Middle frontal gyrus (tissue), 1 donor: ENCODE measurements around the gene TRIM44.
"Not testable (repeated sequence)": the region's sequence is repeated elsewhere in the genome, so short reads cannot be mapped to it uniquely, and the experiment has no call there.

Experiments
- DNase-seq: peaks from one replicate; pipeline ENCODE4 v3.0.0-alpha.2; 2015; ENCODE audit warnings: low spot score; ENCODE audit errors: extremely low spot score

Gene TRIM44

GRCh38 chr11:35632301-35632700, 30.3 kb upstream of the TRIM44 start:
- no peak for DNase-seq

GRCh38 chr11:35633827-35634423, 28.6 kb upstream of the TRIM44 start:
- DNase-seq: no peak

GRCh38 chr11:35635933-35636332, 26.6 kb upstream of the TRIM44 start:
- no peak for DNase-seq

GRCh38 chr11:35639591-35640179, 22.9 kb upstream of the TRIM44 start:
- DNase-seq: no peak

GRCh38 chr11:35641171-35641897, 21.2 kb upstream of the TRIM44 start:
- DNase-seq: no peak

GRCh38 chr11:35641964-35642363, 20.6 kb upstream of the TRIM44 start:
- no peak for DNase-seq

GRCh38 chr11:35647421-35648093, 15.0 kb upstream of the TRIM44 start:
- no peak for DNase-seq

- no peak for DNase-seq
Observed at GRCh38 chr11:35650006-35650405, 12.6 kb upstream of the TRIM44 start.

GRCh38 chr11:35650467-35650866, 12.1 kb upstream of the TRIM44 start:
- DNase-seq: no peak

- DNase-seq: no peak
Observed at GRCh38 chr11:35651263-35651662, 11.3 kb upstream of the TRIM44 start.

GRCh38 chr11:35652786-35653185, 9.8 kb upstream of the TRIM44 start:
- DNase-seq: not testable (repeated sequence)

GRCh38 chr11:35654711-35655110, 7.9 kb upstream of the TRIM44 start:
- no peak for DNase-seq

GRCh38 chr11:35655254-35655653, 7.3 kb upstream of the TRIM44 start:
- DNase-seq: no peak

- DNase-seq: no peak
Observed at GRCh38 chr11:35655856-35656255, 6.7 kb upstream of the TRIM44 start.

- DNase-seq: no peak
Observed at GRCh38 chr11:35658020-35658948, 4.3 kb upstream of the TRIM44 start.

GRCh38 chr11:35661534-35661933, 1.0 kb upstream of the TRIM44 start:
- no peak for DNase-seq

GRCh38 chr11:35662061-35662648, 420 bp upstream of the TRIM44 start:
- no peak for DNase-seq

- DNase-seq: no peak
Observed at GRCh38 chr11:35663408-35663702, 780 bp downstream of the TRIM44 start.

GRCh38 chr11:35664977-35665441, 2.4 kb downstream of the TRIM44 start:
- no peak for DNase-seq

GRCh38 chr11:35667257-35667656, 4.7 kb downstream of the TRIM44 start:
- no peak for DNase-seq

GRCh38 chr11:35668350-35668749, 5.8 kb downstream of the TRIM44 start:
- not testable (repeated sequence) for DNase-seq
